ENCODE results near the gene VHLL.

Gene VHLL

GRCh38 chr1:156316909-156317308 is 17.8 kb upstream of the VHLL start:
- no peaks in the 10 kb centered on the region for H3K27me3 ChIP-seq (ENCODE audit: low read depth)
- no peak overlapping the region for H3K4me3 ChIP-seq
- no peak for DNase-seq (ENCODE audit: low spot score in 2 of 2)
- peaks cover 97% of the 10 kb centered on the region for H3K36me3 ChIP-seq (replicated peaks)
- no peaks in the 10 kb centered on the region for H3K4me1 ChIP-seq
- H3K9me3 ChIP-seq, result no peaks in the 10 kb centered on the region
- in situ Hi-C loops (cut with MboI; ENCODE audit: low sequenced_read_pairs), result no loop called here

GRCh38 chr1:156310962-156311361 is 11.9 kb upstream of the VHLL start:
- Histone ChIP-seq H3K36me3 (replicated peaks) (peaks cover 97% of the 10 kb centered on the region), H3K4me1 (no peaks in the 10 kb centered on the region), H3K4me3 (no peak overlapping the region), H3K27me3 (ENCODE audit: low read depth) (no peaks in the 10 kb centered on the region), H3K9me3 (no peaks in the 10 kb centered on the region)
- in situ Hi-C loops (cut with MboI; ENCODE audit: low sequenced_read_pairs), result no loop called here
- DNase-seq (ENCODE audit: low spot score in 2 of 2), result no peak

- no peaks in the 10 kb centered on the region for H3K9me3 ChIP-seq
- peaks cover 90% of the 10 kb centered on the region for H3K36me3 ChIP-seq (replicated peaks)
- DNase-seq (ENCODE audit: low spot score in 2 of 2), result no peak
- in situ Hi-C loops (cut with MboI; ENCODE audit: low sequenced_read_pairs), result loop anchor here (10.0 kb wide), 1 partner anchor 393 kb away; the partner anchor contains the start of gene RIT1
- no peaks in the 10 kb centered on the region for H3K4me1 ChIP-seq
- no peak overlapping the region for H3K4me3 ChIP-seq
- H3K27me3 ChIP-seq (ENCODE audit: low read depth), result no peaks in the 10 kb centered on the region
Measured at GRCh38 chr1:156308078-156308477, 9.0 kb upstream of the VHLL start.

GRCh38 chr1:156305215-156305614 is 6.1 kb upstream of the VHLL start:
- in situ Hi-C loops (cut with MboI; ENCODE audit: low sequenced_read_pairs), result loop anchor here (10.0 kb wide), 1 partner anchor 390 kb away; the partner anchor contains the start of gene RIT1
- Histone ChIP-seq H3K36me3 (replicated peaks) (peaks cover 64% of the 10 kb centered on the region), H3K27me3 (ENCODE audit: low read depth) (no peaks in the 10 kb centered on the region), H3K4me3 (no peak overlapping the region), H3K9me3 (no peaks in the 10 kb centered on the region), H3K4me1 (no peaks in the 10 kb centered on the region)
- DNase-seq (ENCODE audit: low spot score in 2 of 2), result no peak

- Histone ChIP-seq H3K4me3 (no peak overlapping the region), H3K27me3 (ENCODE audit: low read depth) (no peaks in the 10 kb centered on the region), H3K9me3 (no peaks in the 10 kb centered on the region), H3K4me1 (no peaks in the 10 kb centered on the region), H3K36me3 (replicated peaks) (peaks cover 44% of the 10 kb centered on the region)
- no peak for DNase-seq (ENCODE audit: low spot score in 2 of 2)
- in situ Hi-C loops (cut with MboI; ENCODE audit: low sequenced_read_pairs), result loop anchor here (10.0 kb wide), 1 partner anchor 388 kb away; the partner anchor contains the start of gene RIT1
Measured at GRCh38 chr1:156303241-156303640, 4.1 kb upstream of the VHLL start.

- no peaks in the 10 kb centered on the region for H3K27me3 ChIP-seq (ENCODE audit: low read depth)
- H3K9me3 ChIP-seq, result no peaks in the 10 kb centered on the region
- H3K36me3 ChIP-seq (replicated peaks), result peaks cover 3% of the 10 kb centered on the region; the same call in 1 of the 2 replicates
- H3K4me1 ChIP-seq, result no peaks in the 10 kb centered on the region
- in situ Hi-C loops (cut with MboI; ENCODE audit: low sequenced_read_pairs), result no loop called here
- H3K4me3 ChIP-seq, result no peak within 1 kb of the TSS
- no peak for DNase-seq (ENCODE audit: low spot score in 2 of 2)
Measured at GRCh38 chr1:156295391-156295947, 3.6 kb downstream of the VHLL start, which contains the start of gene GLMP. Gene GLMP, minus strand, starts transcription at chr1:156295679. Its CDS starts 34 bp downstream, at chr1:156295645.

- no peaks in the 10 kb centered on the region for H3K27me3 ChIP-seq (ENCODE audit: low read depth)
- H3K9me3 ChIP-seq, result no peaks in the 10 kb centered on the region
- H3K4me1 ChIP-seq, result no peaks in the 10 kb centered on the region
- no peak overlapping the region for H3K4me3 ChIP-seq
- peaks cover 3% of the 10 kb centered on the region for H3K36me3 ChIP-seq (replicated peaks)
- no peak for DNase-seq (ENCODE audit: low spot score in 2 of 2)
- in situ Hi-C loops (cut with MboI; ENCODE audit: low sequenced_read_pairs), result no loop called here
Measured at GRCh38 chr1:156293895-156294294, 5.2 kb downstream of the VHLL start.

GRCh38 chr1:156293098-156293434 is 6.0 kb downstream of the VHLL start:
- H3K4me1 ChIP-seq, result no peaks in the 10 kb centered on the region
- H3K27me3 ChIP-seq (ENCODE audit: low read depth), result no peaks in the 10 kb centered on the region
- peaks cover 3% of the 10 kb centered on the region for H3K36me3 ChIP-seq (replicated peaks)
- in situ Hi-C loops (cut with MboI; ENCODE audit: low sequenced_read_pairs), result no loop called here
- H3K9me3 ChIP-seq, result no peaks in the 10 kb centered on the region
- DNase-seq (ENCODE audit: low spot score in 2 of 2), result no peak
- no peak overlapping the region for H3K4me3 ChIP-seq

GRCh38 chr1:156291226-156292061 is 7.7 kb downstream of the VHLL start:
- H3K4me1 ChIP-seq, result no peaks in the 10 kb centered on the region
- in situ Hi-C loops (cut with MboI; ENCODE audit: low sequenced_read_pairs), result no loop called here
- H3K4me3 ChIP-seq, result no peak overlapping the region
- no peaks in the 10 kb centered on the region for H3K9me3 ChIP-seq
- DNase-seq (ENCODE audit: low spot score in 2 of 2), result no peak
- no peaks in the 10 kb centered on the region for H3K27me3 ChIP-seq (ENCODE audit: low read depth)
- peaks cover 3% of the 10 kb centered on the region for H3K36me3 ChIP-seq (replicated peaks)

- in situ Hi-C loops (cut with MboI; ENCODE audit: low sequenced_read_pairs), result no loop called here
- no peak for DNase-seq (ENCODE audit: low spot score in 2 of 2)
- H3K4me1 ChIP-seq, result no peaks in the 10 kb centered on the region
- no peaks in the 10 kb centered on the region for H3K27me3 ChIP-seq (ENCODE audit: low read depth)
- no peaks in the 10 kb centered on the region for H3K9me3 ChIP-seq
- peaks cover 3% of the 10 kb centered on the region for H3K36me3 ChIP-seq (replicated peaks)
- H3K4me3 ChIP-seq, result no peak overlapping the region
Measured at GRCh38 chr1:156289857-156290256, 9.2 kb downstream of the VHLL start.

GRCh38 chr1:156286061-156286460 is 13.0 kb downstream of the VHLL start:
- no peaks in the 10 kb centered on the region for H3K27me3 ChIP-seq (ENCODE audit: low read depth)
- H3K9me3 ChIP-seq, result no peaks in the 10 kb centered on the region
- H3K4me1 ChIP-seq, result peaks cover 9% of the 10 kb centered on the region
- no peak overlapping the region for H3K4me3 ChIP-seq
- no peak for DNase-seq (ENCODE audit: low spot score in 2 of 2)
- H3K36me3 ChIP-seq (replicated peaks), result peaks cover 5% of the 10 kb centered on the region
- in situ Hi-C loops (cut with MboI; ENCODE audit: low sequenced_read_pairs), result no loop called here

- Histone ChIP-seq H3K9me3 (no peaks in the 10 kb centered on the region), H3K36me3 (replicated peaks) (peaks cover 6% of the 10 kb centered on the region), H3K4me3 (no peak overlapping the region), H3K27me3 (ENCODE audit: low read depth) (no peaks in the 10 kb centered on the region), H3K4me1 (peaks cover 9% of the 10 kb centered on the region)
- in situ Hi-C loops (cut with MboI; ENCODE audit: low sequenced_read_pairs), result no loop called here
- no peak for DNase-seq (ENCODE audit: low spot score in 2 of 2)
Measured at GRCh38 chr1:156285437-156285836, 13.7 kb downstream of the VHLL start.

- H3K4me1 ChIP-seq, result peaks cover 9% of the 10 kb centered on the region
- H3K36me3 ChIP-seq (replicated peaks), result peaks cover 13% of the 10 kb centered on the region
- H3K27me3 ChIP-seq (ENCODE audit: low read depth), result no peaks in the 10 kb centered on the region
- DNase-seq (ENCODE audit: low spot score in 2 of 2), result no peak
- no peaks in the 10 kb centered on the region for H3K9me3 ChIP-seq
- H3K4me3 ChIP-seq, result no peak overlapping the region
- in situ Hi-C loops (cut with MboI; ENCODE audit: low sequenced_read_pairs), result no loop called here
Measured at GRCh38 chr1:156284757-156285156, 14.3 kb downstream of the VHLL start.

GRCh38 chr1:156284112-156284511 is 15.0 kb downstream of the VHLL start, which contains the start of gene TMEM79:
Gene TMEM79, plus strand, starts transcription at chr1:156284325. Its CDS starts 902 bp downstream, at chr1:156285227.
- H3K27me3 ChIP-seq (ENCODE audit: low read depth), result no peaks in the 10 kb centered on the region
- no peak for DNase-seq (ENCODE audit: low spot score in 2 of 2)
- peaks cover 19% of the 10 kb centered on the region for H3K36me3 ChIP-seq (replicated peaks)
- no peaks in the 10 kb centered on the region for H3K9me3 ChIP-seq
- in situ Hi-C loops (cut with MboI; ENCODE audit: low sequenced_read_pairs), result no loop called here
- peaks cover 9% of the 10 kb centered on the region for H3K4me1 ChIP-seq
- H3K4me3 ChIP-seq, result peak within 1 kb of the TSS; percentile 98
